ENCODE measurements around the gene DRAXIN.

The DRAXIN gene

DNA sequence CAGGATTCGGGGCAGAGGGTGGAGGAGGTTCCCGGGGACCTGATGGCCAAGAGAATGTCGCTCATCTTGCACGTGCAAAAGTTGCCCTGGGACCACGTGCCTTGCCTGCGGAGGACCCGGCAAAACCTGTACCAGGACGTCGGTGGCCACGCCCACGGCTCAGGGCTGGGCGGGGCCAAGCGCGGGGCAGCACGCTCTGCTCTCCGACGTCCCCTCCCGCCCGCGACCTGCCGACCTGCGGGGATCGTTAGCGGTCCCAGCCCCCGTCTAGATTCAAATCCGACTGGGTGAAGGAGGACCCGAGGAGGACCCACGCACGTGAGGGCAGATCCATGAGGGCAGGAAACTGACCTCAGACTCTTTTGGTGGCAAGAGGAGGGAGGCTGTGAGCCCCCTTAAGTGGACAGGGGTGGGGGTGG, 70.5 kb downstream of the DRAXIN start, which contains the start of gene C1orf167:
TSS of gene C1orf167 (plus strand) at position 206 of the 419 bp plus-strand sequence. CDS start 2,208 bp downstream, outside the sequence.
- TF ChIP-seq, protein P1, sequence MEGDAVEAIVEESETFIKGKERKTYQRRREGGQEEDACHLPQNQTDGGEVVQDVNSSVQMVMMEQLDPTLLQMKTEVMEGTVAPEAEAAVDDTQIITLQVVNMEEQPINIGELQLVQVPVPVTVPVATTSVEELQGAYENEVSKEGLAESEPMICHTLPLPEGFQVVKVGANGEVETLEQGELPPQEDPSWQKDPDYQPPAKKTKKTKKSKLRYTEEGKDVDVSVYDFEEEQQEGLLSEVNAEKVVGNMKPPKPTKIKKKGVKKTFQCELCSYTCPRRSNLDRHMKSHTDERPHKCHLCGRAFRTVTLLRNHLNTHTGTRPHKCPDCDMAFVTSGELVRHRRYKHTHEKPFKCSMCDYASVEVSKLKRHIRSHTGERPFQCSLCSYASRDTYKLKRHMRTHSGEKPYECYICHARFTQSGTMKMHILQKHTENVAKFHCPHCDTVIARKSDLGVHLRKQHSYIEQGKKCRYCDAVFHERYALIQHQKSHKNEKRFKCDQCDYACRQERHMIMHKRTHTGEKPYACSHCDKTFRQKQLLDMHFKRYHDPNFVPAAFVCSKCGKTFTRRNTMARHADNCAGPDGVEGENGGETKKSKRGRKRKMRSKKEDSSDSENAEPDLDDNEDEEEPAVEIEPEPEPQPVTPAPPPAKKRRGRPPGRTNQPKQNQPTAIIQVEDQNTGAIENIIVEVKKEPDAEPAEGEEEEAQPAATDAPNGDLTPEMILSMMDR (IDR thresholded peaks at IDR 0.05): no peak
- no peak for DNase-seq (ENCODE audit: low spot score)
- H3K4me3 ChIP-seq: peak within 1 kb of the TSS; percentile 30
- no peak within 1 kb of the TSS for H3K27ac ChIP-seq

DNA sequence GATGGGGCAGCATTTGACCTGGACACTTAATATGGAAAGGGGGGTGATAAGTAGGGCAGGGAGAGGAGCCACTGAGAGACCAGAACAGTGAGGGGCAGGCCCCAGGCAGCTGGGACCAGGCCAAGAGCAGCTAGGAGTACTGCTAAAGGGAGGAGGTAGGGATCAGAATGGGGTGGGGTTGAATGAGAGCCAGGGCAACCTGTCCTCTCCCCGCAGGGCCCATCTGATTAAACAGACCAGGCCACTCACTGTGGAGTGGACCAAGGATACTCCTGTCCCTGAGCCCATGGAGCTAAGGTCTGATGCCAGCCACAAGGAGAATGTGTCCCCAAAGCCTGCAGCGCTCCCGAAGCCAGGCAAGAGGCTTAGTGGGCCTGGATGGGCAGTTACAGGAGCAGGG, 72.6 kb downstream of the DRAXIN start:
- H3K27ac ChIP-seq: no peak overlapping the region
- TF ChIP-seq, protein P1 (IDR thresholded peaks at IDR 0.05): no peak
- no peak for DNase-seq (ENCODE audit: low spot score)
- H3K4me3 ChIP-seq: no peak overlapping the region

DNA sequence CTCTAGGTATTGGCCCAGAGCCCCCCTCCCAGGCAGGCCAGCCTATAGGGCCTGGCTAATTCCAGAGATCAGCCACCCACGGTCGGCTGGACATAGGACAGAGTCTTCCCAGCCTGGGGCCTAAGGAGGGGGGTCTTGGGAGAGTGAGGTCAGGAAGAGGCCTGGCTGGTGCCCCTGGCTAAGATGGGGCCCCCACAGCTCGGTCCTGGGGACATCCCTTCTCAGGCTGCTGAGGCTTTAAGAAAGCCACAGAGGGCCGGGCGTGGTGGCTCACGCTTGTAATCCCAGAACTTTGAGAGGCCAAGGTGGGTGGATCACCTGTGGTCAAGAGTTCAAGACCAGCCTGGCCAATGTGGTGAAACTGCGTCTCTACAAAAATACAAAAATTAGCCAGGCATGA, 73.0 kb downstream of the DRAXIN start:
- TF ChIP-seq, protein P1 (IDR thresholded peaks at IDR 0.05): no peak
- Histone ChIP-seq H3K4me3 (no peak overlapping the region), H3K27ac (no peak overlapping the region)
- no peak for DNase-seq (ENCODE audit: low spot score)

GRCh38 chr1:11765661-11766428, 74.3 kb downstream of the DRAXIN start:
- DNase-seq (ENCODE audit: low spot score): no peak
- TF ChIP-seq, protein P1 (IDR thresholded peaks at IDR 0.05): no peak
- no peak overlapping the region for H3K4me3 ChIP-seq
- H3K27ac ChIP-seq: no peak overlapping the region

GRCh38 chr1:11766429-11766776, 74.9 kb downstream of the DRAXIN start:
- TF ChIP-seq, protein P1 (IDR thresholded peaks at IDR 0.05): no peak
- Histone ChIP-seq H3K4me3 (no peak overlapping the region), H3K27ac (no peak overlapping the region)
- DNase-seq (ENCODE audit: low spot score): no peak

GRCh38 chr1:11767922-11768704, 76.6 kb downstream of the DRAXIN start:
- H3K27ac ChIP-seq: no peak overlapping the region
- DNase-seq (ENCODE audit: low spot score): no peak
- TF ChIP-seq, protein P1 (IDR thresholded peaks at IDR 0.05): no peak
- no peak overlapping the region for H3K4me3 ChIP-seq
